ENCODE results near the gene APMAP. TPM values are rescaled to one million over a fixed set of nuclear protein-coding genes. Genes with fewer than 3 reads are reported as not detected.

APMAP gene
- total and polyA plus RNA-seq, 9 of the 15 experiments (the other 6 are each of a cell fraction or from before 2014, with no cell fraction given): 6.7 to 18.2 (median 14.4) TPM

- TF ChIP-seq ZBTB33 (CRISPR knock-in tag; IDR thresholded peaks at IDR 0.05): no peak
- TF ChIP-seq DIDO1 (tag; IDR thresholded peaks at IDR 0.05; ENCODE audit: low read depth): no peak
- no peak for TF ChIP-seq NRF1 (conservative IDR thresholded peaks at IDR 0.05 in 1 of 2, IDR thresholded peaks at IDR 0.05 in 1 of 2)
- TF ChIP-seq SAFB2 (IDR thresholded peaks at IDR 0.05; ENCODE audit: borderline replicate concordance, low read depth, low read length, severe bottlenecking): no peak
- no peak for TF ChIP-seq C11orf30 (IDR thresholded peaks at IDR 0.05; ENCODE audit: low read depth)
- TF ChIP-seq RBM22 (IDR thresholded peaks at IDR 0.05; ENCODE audit: low read depth, low read length, poor library complexity, severe bottlenecking): no peak
- TF ChIP-seq NCOA1 (IDR thresholded peaks at IDR 0.05; ENCODE audit: low read depth): no peak
- no peak for TF ChIP-seq SMAD4 (CRISPR knock-in tag; conservative IDR thresholded peaks at IDR 0.05)
- TF ChIP-seq, protein P1, sequence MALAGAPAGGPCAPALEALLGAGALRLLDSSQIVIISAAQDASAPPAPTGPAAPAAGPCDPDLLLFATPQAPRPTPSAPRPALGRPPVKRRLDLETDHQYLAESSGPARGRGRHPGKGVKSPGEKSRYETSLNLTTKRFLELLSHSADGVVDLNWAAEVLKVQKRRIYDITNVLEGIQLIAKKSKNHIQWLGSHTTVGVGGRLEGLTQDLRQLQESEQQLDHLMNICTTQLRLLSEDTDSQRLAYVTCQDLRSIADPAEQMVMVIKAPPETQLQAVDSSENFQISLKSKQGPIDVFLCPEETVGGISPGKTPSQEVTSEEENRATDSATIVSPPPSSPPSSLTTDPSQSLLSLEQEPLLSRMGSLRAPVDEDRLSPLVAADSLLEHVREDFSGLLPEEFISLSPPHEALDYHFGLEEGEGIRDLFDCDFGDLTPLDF (CRISPR knock-in tag; IDR thresholded peaks at IDR 0.05): no peak
Observed at GRCh38 chr20:24998121-24998520, 5.6 kb upstream of the APMAP start (continued).

Measured in K562 (cell line).